Measurements from ENCODE around the gene ALG8.
A peak's percentile ranks its signal among the peaks of the same experiment; 100 is the strongest.
"Not testable (repeated sequence)": the region's sequence is repeated elsewhere in the genome, so short reads cannot be mapped to it uniquely, and the experiment has no call there.

Gene ALG8

GRCh38 chr11:78100676-78101472, 38.6 kb downstream of the ALG8 start:
- no peak for DNase-seq (ENCODE audit: low spot score)

GRCh38 chr11:78100261-78100660, 39.2 kb downstream of the ALG8 start:
- no peak for DNase-seq (ENCODE audit: low spot score)

GRCh38 chr11:78099666-78100065, 39.8 kb downstream of the ALG8 start:
- no peak for DNase-seq (ENCODE audit: low spot score)

GRCh38 chr11:78097666-78098385, 41.6 kb downstream of the ALG8 start:
- no peak for DNase-seq (ENCODE audit: low spot score)

- no peak for DNase-seq (ENCODE audit: low spot score)
Measured at GRCh38 chr11:78094250-78094649, 45.2 kb downstream of the ALG8 start.

GRCh38 chr11:78086521-78087074, 52.8 kb downstream of the ALG8 start:
- not testable (repeated sequence) for DNase-seq (ENCODE audit: low spot score)

GRCh38 chr11:78085972-78086371, 53.5 kb downstream of the ALG8 start:
- DNase-seq (ENCODE audit: low spot score), result no peak

GRCh38 chr11:78084506-78084905, 54.9 kb downstream of the ALG8 start:
- DNase-seq (ENCODE audit: low spot score), result not testable (repeated sequence)

- no peak for DNase-seq (ENCODE audit: low spot score)
Measured at GRCh38 chr11:78083021-78083420, 56.4 kb downstream of the ALG8 start.

GRCh38 chr11:78082146-78082545, 57.3 kb downstream of the ALG8 start:
- DNase-seq (ENCODE audit: low spot score), result no peak

- no peak for DNase-seq (ENCODE audit: low spot score)
Measured at GRCh38 chr11:78081583-78081982, 57.8 kb downstream of the ALG8 start.

GRCh38 chr11:78080818-78081495, 58.5 kb downstream of the ALG8 start:
- no peak for DNase-seq (ENCODE audit: low spot score)

GRCh38 chr11:78080084-78080817, 59.2 kb downstream of the ALG8 start:
- no peak for DNase-seq (ENCODE audit: low spot score)

GRCh38 chr11:78079232-78080083, 60.0 kb downstream of the ALG8 start, which contains the start of gene NDUFC2:
Gene NDUFC2, minus strand, starts transcription at chr11:78079862. Its CDS starts 118 bp downstream, at chr11:78079744.
- DNase-seq (ENCODE audit: low spot score), result peak; percentile 71

GRCh38 chr11:78078218-78079167, 60.9 kb downstream of the ALG8 start:
- DNase-seq (ENCODE audit: low spot score), result no peak

GRCh38 chr11:78077592-78077991, 61.8 kb downstream of the ALG8 start:
- not testable (repeated sequence) for DNase-seq (ENCODE audit: low spot score)

- no peak for DNase-seq (ENCODE audit: low spot score)
Measured at GRCh38 chr11:78076733-78077403, 62.6 kb downstream of the ALG8 start.

- DNase-seq (ENCODE audit: low spot score), result no peak
Measured at GRCh38 chr11:78074756-78075155, 64.7 kb downstream of the ALG8 start.

- DNase-seq (ENCODE audit: low spot score), result no peak
Measured at GRCh38 chr11:78072455-78072854, 67.0 kb downstream of the ALG8 start.

Data from CD4-positive, alpha-beta T cell treated with Interleukin-2 at 100 ng/mL for 4 hours (primary cell).